UCSD-AML1 (cell line): ENCODE results near the gene ZNF835.
A peak's percentile ranks its signal among the peaks of the same experiment; 100 is the strongest.

Source experiments
- DNase-seq: peaks from one replicate; lab custom pipeline; 2025; ENCODE audit not compliant: unreplicated experiment; lab: John Stamatoyannopoulos, UW

ZNF835 gene

GRCh38 chr19:56663931-56664500 is 7.5 kb downstream of the ZNF835 start:
- DNase-seq, result no peak

- DNase-seq, result no peak
Observed at GRCh38 chr19:56661248-56661647, 10.3 kb downstream of the ZNF835 start.

GRCh38 chr19:56660381-56661107 is 11.0 kb downstream of the ZNF835 start:
- no peak for DNase-seq

GRCh38 chr19:56654151-56654550 is 17.4 kb downstream of the ZNF835 start:
- no peak for DNase-seq

- DNase-seq, result no peak
Observed at GRCh38 chr19:56643460-56643955, 28.0 kb downstream of the ZNF835 start.

GRCh38 chr19:56642711-56643459 is 28.7 kb downstream of the ZNF835 start, which contains the start of gene SMIM17:
Gene SMIM17 (plus strand): TSS chr19:56643159. CDS start chr19:56645668, 2,509 bp downstream.
- DNase-seq, result no peak

GRCh38 chr19:56639217-56639616 is 32.3 kb downstream of the ZNF835 start:
- DNase-seq, result no peak

- DNase-seq, result peak; percentile 80
Observed at GRCh38 chr19:56637976-56638555, 33.5 kb downstream of the ZNF835 start.

GRCh38 chr19:56633021-56633420 is 38.5 kb downstream of the ZNF835 start:
- DNase-seq, result no peak

- no peak for DNase-seq
Observed at GRCh38 chr19:56625708-56626107, 45.8 kb downstream of the ZNF835 start.

- no peak for DNase-seq
Observed at GRCh38 chr19:56623006-56623405, 48.6 kb downstream of the ZNF835 start.

GRCh38 chr19:56622374-56622773 is 49.2 kb downstream of the ZNF835 start:
- DNase-seq, result no peak

- DNase-seq, result no peak
Observed at GRCh38 chr19:56619121-56619520, 52.4 kb downstream of the ZNF835 start.

- no peak for DNase-seq
Observed at GRCh38 chr19:56617531-56617930, 54.0 kb downstream of the ZNF835 start.

GRCh38 chr19:56613639-56614038 is 57.9 kb downstream of the ZNF835 start:
- DNase-seq, result no peak

- no peak for DNase-seq
Observed at GRCh38 chr19:56612737-56613136, 58.8 kb downstream of the ZNF835 start.
